Inflammatory macrophage (primary cell): Measurements from ENCODE around the gene NRARP.

Experiments
- DNase-seq, 2 donors: peaks; one replicate each; pipeline ENCODE4 v3.0.0-alpha.2; 2020 to 2022

Gene NRARP

DNA sequence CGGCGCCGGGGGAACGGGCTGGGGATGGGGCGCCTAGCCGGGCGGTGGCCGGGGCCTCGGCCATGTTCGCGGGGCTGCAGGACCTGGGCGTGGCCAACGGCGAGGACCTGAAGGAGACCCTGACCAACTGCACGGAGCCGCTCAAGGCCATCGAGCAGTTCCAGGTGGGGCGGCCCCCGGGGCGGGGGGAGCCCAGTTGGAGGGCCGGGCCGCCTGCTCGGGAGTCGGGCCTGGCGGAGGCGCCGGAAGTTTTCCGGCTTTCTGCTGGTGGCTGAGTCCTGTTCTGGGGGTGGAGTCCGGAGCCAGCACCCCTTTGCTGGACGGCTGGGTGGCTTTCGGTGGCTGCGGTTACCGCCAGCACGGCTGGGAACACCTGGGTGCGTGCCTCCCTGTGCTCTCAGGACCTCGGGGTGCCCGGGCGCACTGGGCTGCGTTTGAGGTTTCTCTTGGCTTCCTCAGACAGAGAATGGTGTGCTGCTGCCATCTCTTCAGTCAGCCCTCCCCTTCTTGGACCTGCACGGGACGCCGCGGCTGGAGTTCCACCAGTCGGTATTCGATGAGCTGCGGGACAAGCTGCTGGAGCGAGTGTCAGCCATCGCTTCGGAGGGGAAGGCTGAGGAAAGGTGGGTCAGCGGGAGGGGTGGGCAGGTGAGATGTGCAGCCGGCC, 46.5 kb downstream of the NRARP start:
- DNase-seq, result peak in 1 of 2 donors; percentile 34

DNA sequence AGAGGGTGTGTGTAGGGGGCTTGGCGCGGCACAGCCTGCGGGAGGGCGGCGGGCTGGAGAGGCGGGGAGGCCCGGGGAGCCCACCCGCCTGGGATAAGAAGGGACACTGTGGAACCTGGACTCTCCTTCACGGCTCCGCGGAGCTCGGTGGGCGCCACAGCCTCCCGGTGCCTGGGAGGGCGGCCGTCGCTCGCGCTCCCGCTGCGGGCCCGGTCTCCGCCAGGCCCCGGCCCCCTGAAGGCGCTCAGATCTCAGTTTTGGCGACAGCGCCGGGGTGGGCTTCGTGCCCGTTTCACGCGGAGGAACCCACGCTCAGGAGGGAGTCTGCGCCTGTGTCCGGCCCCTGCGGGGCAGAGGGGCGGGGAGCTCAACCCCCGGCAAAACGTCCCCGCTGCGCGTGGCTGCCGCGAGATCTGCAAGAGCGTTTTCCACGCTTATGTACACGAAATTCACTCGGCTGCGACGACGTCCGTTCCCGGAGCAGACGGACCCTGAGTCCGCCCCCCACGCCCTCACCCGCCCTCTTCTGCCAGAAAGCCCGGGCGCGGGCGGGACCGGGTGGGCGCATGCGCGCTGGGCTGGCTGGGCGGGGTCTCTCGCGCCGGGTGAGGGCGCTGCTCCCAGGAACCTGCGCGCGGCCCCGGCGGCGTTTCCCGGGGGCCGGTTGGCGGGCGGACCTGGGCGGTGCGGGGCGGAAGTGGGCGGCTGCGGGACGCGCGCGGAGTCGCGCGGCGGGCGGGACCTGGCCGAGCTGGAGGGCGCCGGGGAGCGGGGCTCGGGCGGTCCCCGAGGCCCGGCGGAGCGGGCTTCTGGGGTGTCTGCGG, 47.2 kb downstream of the NRARP start, which contains the start of gene NELFB:
NELFB (plus strand) TSS at position 704 of the 824 bp plus-strand sequence.
- DNase-seq, result peak; percentile 90 to 91

GRCh38 chr9:137253717-137254623, 48.1 kb downstream of the NRARP start:
- DNase-seq, result no peak

DNA sequence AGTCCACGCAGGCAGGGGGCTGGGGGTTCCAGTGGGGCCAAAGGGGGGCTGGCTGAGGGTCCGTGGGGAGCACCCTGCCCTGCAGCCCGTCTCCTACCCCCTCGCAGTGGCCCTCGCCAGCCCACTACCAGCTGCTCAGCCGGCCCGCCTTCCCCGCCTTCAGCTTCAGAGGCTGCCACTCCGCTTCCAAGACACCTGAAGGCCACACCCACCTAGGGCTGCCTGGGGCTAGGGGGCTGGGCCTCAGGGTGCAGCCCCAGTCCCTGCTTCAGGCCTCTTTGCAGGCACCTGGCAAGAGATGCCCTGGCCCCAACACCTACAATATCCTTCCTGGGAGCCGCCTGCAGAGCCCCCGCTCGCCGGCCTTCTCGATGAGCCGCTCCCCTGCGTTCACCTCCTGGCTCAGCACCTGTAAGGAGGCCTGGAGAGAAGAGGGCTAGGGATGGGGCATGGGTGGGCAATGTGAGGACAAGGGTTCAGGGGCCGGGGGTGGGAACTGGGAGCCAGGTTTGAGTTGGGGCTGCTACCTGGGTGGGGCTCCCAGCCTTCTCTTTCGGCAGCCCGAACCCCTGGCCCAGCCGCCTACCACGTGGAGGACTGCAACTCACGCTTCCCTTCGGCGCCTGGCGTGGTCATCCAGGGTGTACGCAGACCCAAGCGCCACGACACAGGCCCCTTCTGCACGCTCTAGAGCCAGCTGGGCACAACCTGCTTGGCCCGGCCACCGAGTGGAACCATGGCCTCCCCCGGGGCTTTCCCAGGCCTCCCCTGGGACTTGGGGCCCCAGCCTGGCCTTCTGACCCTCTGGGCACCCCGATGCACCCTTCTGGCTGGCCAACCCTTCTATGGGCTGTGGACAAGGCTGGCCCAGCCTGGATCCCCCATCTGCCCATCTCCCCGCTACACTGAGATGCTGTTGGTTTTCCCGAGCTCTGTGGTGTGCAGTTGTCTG, 49.2 kb downstream of the NRARP start:
- no peak for DNase-seq

DNA sequence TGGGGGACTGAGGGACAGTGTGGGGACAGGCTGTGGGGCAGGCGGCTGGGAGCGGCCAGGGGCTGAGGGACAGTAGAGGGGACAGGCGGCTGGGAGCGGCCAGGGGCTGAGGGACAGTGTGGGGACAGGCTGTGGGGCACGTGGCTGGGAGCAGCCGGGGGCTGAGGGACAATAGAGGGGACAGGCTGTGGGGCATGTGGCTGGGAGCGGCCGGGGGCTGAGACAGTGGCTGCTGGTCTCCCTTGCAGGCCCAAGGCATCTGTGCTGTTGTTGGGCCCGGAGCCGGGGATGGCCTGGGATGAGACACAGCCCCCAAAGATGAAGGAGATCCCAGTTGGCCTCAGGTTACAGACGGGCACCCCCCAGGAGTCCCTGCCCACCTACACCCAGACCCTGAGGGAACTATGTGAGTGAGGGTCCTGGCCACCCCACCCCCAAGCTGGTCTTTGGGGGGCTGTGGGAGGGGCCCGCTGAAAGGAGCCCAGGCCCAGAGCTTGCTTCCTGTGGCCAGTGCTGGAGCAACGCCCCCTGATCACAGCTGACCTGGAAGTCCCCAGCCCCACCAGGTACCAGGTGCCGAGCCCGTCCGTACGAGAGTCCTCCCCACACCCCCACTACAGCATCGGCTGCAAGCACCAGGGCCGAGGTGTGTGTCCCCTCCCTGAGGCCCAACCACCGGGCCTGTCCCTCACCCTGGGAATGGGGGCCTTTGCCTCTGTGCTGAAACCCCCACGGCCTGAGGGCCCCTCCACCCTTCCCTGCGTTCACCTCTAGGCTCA, 50.4 kb downstream of the NRARP start:
- DNase-seq, result no peak

GRCh38 chr9:137251194-137251461, 50.9 kb downstream of the NRARP start, which contains the start of gene STPG3:
Gene STPG3 (plus strand): TSS chr9:137251286. CDS start chr9:137251287, 1 bp downstream.
- DNase-seq, result no peak

- no peak for DNase-seq
Observed at GRCh38 chr9:137250329-137251193, 51.5 kb downstream of the NRARP start.
